BE2C (cell line): ENCODE results near the gene HIVEP3.

ENCODE experiments used
- DNase-seq: peaks from one replicate; pipeline ENCODE4 v3.0.0-alpha.2; 2020
- H3K27me3 ChIP-seq: fragments of 250-450 bp; sonication (Bioruptor Pico); 2 replicates; pipeline ENCODE4 v1.5.1; 2020; ENCODE audit warnings: mild to moderate bottlenecking
- H3K36me3 ChIP-seq: fragments of 250-450 bp; sonication (Bioruptor Pico); 2 replicates; pipeline ENCODE4 v1.5.1; 2020; ENCODE audit warnings: mild to moderate bottlenecking
- H3K4me1 ChIP-seq: fragments of 250-450 bp; sonication (Bioruptor Pico); 2 replicates; pipeline ENCODE4 v1.5.1; 2020
- H3K4me3 ChIP-seq: 2 replicates; pipeline ENCODE4 v1.5.1; 2011; ENCODE audit warnings: low read depth, low read length
- H3K9me3 ChIP-seq: fragments of 250-450 bp; sonication (Bioruptor Pico); 2 replicates; pipeline ENCODE4 v1.5.1; 2020
- TF ChIP-seq, protein P1 (sequence below): IDR thresholded peaks from 2 replicates; pipeline ENCODE4 v1.5.1; 2012; ENCODE audit warnings: mild to moderate bottlenecking, low read depth, low read length

HIVEP3 gene

DNA sequence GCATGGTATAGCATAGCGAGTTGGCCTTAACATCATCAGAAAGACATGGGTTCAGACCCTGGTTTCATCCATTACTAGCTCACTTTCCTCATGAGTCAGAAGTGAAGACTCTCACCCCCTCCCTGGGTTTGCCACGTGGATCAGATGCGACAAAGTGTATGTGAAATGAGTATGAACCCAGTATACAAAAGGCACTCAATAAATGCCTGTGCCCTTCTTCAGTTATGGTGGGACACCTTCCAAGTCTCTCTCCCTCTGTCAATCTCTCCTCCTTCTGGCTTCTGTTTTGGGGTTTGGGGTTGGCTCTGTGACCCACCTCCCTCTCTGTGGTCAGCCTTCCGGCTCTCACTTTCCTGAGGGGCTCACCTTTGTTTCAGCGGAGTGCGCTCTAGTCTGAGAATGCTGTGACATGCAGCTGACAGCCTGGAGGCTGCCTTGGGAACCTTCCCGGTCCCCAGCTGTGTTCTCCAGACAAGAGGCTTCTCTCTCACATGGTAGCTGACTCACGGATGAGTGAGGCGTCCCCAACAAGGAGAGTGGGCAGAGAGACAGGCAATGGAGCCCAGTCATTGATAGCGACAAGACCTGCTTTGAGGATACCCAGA lies 279.3 kb downstream of the HIVEP3 start:
- TF ChIP-seq, protein P1, sequence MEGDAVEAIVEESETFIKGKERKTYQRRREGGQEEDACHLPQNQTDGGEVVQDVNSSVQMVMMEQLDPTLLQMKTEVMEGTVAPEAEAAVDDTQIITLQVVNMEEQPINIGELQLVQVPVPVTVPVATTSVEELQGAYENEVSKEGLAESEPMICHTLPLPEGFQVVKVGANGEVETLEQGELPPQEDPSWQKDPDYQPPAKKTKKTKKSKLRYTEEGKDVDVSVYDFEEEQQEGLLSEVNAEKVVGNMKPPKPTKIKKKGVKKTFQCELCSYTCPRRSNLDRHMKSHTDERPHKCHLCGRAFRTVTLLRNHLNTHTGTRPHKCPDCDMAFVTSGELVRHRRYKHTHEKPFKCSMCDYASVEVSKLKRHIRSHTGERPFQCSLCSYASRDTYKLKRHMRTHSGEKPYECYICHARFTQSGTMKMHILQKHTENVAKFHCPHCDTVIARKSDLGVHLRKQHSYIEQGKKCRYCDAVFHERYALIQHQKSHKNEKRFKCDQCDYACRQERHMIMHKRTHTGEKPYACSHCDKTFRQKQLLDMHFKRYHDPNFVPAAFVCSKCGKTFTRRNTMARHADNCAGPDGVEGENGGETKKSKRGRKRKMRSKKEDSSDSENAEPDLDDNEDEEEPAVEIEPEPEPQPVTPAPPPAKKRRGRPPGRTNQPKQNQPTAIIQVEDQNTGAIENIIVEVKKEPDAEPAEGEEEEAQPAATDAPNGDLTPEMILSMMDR, result no peak
- Histone ChIP-seq H3K27me3 (no peaks in the 10 kb centered on the region), H3K36me3 (no peaks in the 10 kb centered on the region), H3K4me3 (no peak overlapping the region), H3K9me3 (no peaks in the 10 kb centered on the region), H3K4me1 (no peaks in the 10 kb centered on the region)
- DNase-seq, result no peak

DNA sequence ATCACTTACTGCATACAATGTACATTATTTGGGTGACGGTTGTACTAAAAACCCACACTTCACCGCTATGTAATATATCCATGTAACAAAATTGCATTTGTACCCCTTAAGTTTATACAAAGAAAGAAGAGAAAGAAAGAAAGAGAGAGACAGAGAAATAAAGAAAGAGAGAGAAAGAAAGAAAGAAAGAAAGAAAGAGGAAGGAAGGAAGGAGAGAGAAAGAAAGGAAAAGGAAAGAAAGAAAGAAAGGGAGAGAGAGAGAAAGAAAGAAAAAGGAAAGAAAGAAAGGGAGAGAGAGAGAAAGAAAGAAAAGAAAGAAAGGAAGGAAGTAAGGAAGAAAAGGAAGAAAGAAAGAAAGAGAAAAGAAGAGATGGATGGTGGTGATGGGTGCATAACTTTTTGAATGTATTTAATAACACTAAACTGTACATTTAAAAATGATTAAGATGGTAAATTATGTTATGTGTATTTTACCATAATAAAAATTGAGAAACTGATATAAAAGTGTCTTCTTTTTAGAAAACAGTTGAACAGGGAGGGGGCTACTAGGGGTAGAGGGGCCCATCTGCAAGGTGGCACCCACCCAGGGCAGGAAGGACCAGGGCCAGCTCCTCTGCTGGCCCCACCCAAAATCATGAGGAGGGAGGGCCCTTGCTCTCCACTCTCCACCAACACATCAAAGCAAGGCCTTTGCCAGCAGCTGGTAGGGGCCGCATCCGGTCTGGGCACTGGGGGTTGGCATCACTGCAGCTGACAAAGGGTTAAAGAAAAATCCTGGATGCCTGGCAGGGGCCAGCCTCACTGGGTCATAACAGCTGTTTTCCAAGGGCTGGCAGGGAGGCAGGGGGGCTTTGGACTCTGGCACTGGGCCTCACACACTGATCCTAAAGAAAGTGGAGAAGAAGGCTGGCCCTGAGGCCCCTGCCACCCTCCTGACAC lies 280.4 kb downstream of the HIVEP3 start:
- Histone ChIP-seq H3K9me3 (no peaks in the 10 kb centered on the region), H3K4me3 (no peak overlapping the region), H3K36me3 (no peaks in the 10 kb centered on the region), H3K27me3 (no peaks in the 10 kb centered on the region), H3K4me1 (no peaks in the 10 kb centered on the region)
- TF ChIP-seq, protein P1, result no peak
- no peak for DNase-seq

DNA sequence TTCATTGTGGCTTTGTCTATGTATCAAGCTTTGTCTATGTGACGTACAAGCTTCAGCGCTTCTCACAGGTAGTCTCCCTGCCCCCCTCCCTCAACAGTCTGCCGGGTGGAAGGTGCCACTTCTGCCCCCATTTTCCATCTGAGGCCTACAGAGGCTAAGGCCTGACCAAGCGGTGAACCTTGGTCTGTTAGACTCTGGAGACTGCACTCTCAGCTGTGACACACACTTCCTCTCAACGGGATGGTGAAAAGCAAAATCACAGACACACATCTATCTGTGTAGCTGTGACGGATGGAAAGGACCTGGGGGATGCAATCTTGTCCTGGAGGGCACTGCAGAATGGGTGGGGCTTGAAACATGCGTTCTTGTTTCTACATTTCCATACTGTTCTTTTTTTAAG lies 281.4 kb downstream of the HIVEP3 start:
- Histone ChIP-seq H3K4me3 (no peak overlapping the region), H3K4me1 (no peaks in the 10 kb centered on the region), H3K27me3 (no peaks in the 10 kb centered on the region), H3K36me3 (no peaks in the 10 kb centered on the region), H3K9me3 (no peaks in the 10 kb centered on the region)
- DNase-seq, result no peak
- TF ChIP-seq, protein P1, result no peak

DNA sequence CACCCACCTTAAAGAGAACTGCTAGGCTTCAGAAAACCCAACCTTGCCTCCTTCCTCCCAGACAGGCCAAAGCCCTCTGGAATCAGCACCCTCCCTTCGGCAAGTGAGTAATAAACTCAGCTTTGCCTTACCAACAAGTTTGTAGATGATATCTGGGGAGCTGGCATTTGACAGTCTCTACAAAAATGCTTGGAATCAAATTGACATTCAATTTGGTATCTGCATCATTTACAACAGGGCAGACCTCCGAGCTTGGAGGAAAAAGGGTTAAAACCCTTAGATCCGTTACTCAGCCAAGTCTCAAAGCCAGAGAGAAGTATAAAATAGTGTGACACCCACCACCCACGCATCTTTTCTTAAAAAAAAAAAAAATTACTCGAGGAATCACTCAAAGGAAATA lies 285.0 kb downstream of the HIVEP3 start:
- no peaks in the 10 kb centered on the region for H3K9me3 ChIP-seq
- H3K36me3 ChIP-seq, result no peaks in the 10 kb centered on the region
- no peak overlapping the region for H3K4me3 ChIP-seq
- DNase-seq, result no peak
- H3K27me3 ChIP-seq, result no peaks in the 10 kb centered on the region
- H3K4me1 ChIP-seq, result no peaks in the 10 kb centered on the region
- TF ChIP-seq, protein P1, result no peak

DNA sequence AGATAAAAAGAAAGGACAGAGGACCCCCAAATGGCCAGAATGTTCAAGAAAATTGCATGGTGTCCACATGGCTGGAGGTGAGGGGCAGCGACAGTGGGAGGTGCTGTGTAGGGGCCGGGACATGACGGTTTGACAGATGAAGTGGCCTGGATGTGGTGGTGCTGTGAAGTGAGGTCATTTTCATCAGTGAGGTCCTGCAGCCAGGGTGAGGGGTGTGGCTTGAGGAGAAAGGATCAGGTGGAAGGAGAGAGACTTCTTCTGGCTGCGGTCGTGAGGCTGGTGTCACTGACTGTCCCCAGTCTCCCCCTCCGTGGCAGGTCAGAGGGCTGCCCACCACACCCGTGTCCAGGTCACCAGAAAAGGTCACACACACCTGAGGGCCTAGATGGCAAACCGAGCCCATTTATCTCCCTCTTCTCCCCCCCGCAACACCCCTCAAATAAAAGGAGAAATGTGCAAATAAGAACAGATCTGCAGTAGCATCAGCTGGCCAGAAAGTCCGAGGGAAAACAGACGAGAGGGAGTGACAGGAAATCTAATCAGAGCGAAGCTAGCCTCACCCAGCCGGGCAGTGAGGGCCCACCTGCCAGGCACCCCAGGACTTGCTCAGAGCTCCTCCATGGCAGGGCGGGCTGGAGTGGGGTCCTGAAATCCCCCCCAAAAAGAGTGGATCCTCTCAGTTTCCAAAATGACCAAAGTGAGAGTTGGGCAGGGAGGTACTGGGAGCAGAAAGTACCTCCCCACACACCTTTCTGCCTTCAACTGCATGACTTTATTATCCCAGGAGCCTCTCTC lies 285.7 kb downstream of the HIVEP3 start:
- no peaks in the 10 kb centered on the region for H3K9me3 ChIP-seq
- H3K36me3 ChIP-seq, result no peaks in the 10 kb centered on the region
- H3K4me3 ChIP-seq, result no peak overlapping the region
- no peaks in the 10 kb centered on the region for H3K27me3 ChIP-seq
- TF ChIP-seq, protein P1, result no peak
- no peak for DNase-seq
- H3K4me1 ChIP-seq, result no peaks in the 10 kb centered on the region
